SK-N-SH treated with all-trans-retinoic acid at 6 μM for 48 hours (cell line): ENCODE measurements around the gene NOXA1.

Source experiments
- ATAC-seq: fragments of 200-7000 bp; cut with Tn5 transposase; 3 replicates; pipeline ENCODE4 v1.9.1; 2020; ENCODE audit warnings: mild to moderate bottlenecking, moderate library complexity
- ARNTL ChIP-seq: fragments of 450-650 bp; formaldehyde crosslinking; IDR thresholded peaks from 2 replicates; pipeline ENCODE4 v1.5.0; 2020; ENCODE audit warnings: low read depth, mild to moderate bottlenecking, moderate library complexity, borderline replicate concordance
- BACH2 ChIP-seq: fragments of 250-450 bp; sonication (Bioruptor Pico); IDR thresholded peaks from 2 replicates; pipeline ENCODE4 v1.9.0; 2021; ENCODE audit warnings: mild to moderate bottlenecking, borderline replicate concordance
- CSDC2 ChIP-seq: fragments of 250-450 bp; sonication (Bioruptor Pico); IDR thresholded peaks from 2 replicates; pipeline ENCODE4 v1.5.0; 2020; ENCODE audit warnings: mild to moderate bottlenecking, moderate library complexity
- GLIS3 ChIP-seq: fragments of 250-450 bp; sonication (Bioruptor Pico); IDR thresholded peaks from 2 replicates; pipeline ENCODE4 v1.5.0; 2020; ENCODE audit warnings: mild to moderate bottlenecking, moderate library complexity
- ISL1 ChIP-seq: fragments of 250-450 bp; sonication (Bioruptor Pico); IDR thresholded peaks from 2 replicates; pipeline ENCODE4 v2.1.2; 2022; ENCODE audit warnings: mild to moderate bottlenecking, moderate library complexity
- OSR1 ChIP-seq: fragments of 250-450 bp; sonication (Bioruptor Pico); IDR thresholded peaks from 2 replicates; pipeline ENCODE4 v1.8.0; 2022; ENCODE audit warnings: moderate library complexity, mild to moderate bottlenecking, inconsistent platforms
- POU6F1 ChIP-seq: fragments of 250-450 bp; sonication (Bioruptor Pico); IDR thresholded peaks from 2 replicates; pipeline ENCODE4 v1.8.0; 2021; ENCODE audit warnings: low read depth, mild to moderate bottlenecking, moderate library complexity, borderline replicate concordance
- PPARA ChIP-seq: fragments of 250-450 bp; sonication (Bioruptor Pico); IDR thresholded peaks from 2 replicates; pipeline ENCODE4 v1.5.0; 2020; ENCODE audit warnings: mild to moderate bottlenecking, borderline replicate concordance
- RARB ChIP-seq: fragments of 250-450 bp; sonication (Bioruptor Pico); IDR thresholded peaks from 2 replicates; pipeline ENCODE4 v1.8.0; 2021; ENCODE audit warnings: mild to moderate bottlenecking, moderate library complexity
- SNAI2 ChIP-seq: fragments of 250-450 bp; sonication (Bioruptor Pico); IDR thresholded peaks from 2 replicates; pipeline ENCODE4 v1.5.0; 2020; ENCODE audit warnings: mild to moderate bottlenecking, moderate library complexity
- TCF4 ChIP-seq: fragments of 250-450 bp; sonication (Bioruptor Pico); IDR thresholded peaks from 2 replicates; pipeline ENCODE4 v1.8.0; 2021; ENCODE audit warnings: mild to moderate bottlenecking, moderate library complexity, borderline replicate concordance
- TOX ChIP-seq: fragments of 250-450 bp; sonication (Bioruptor Pico); IDR thresholded peaks from 2 replicates; pipeline ENCODE4 v1.8.0; 2021; ENCODE audit warnings: mild to moderate bottlenecking, moderate library complexity, borderline replicate concordance
- ZC3H10 ChIP-seq: fragments of 250-450 bp; sonication (Bioruptor Pico); IDR thresholded peaks from 2 replicates; pipeline ENCODE4 v1.5.1; 2021; ENCODE audit warnings: mild to moderate bottlenecking, moderate library complexity
- ZFP3 ChIP-seq: fragments of 250-450 bp; sonication (Bioruptor Pico); IDR thresholded peaks from 2 replicates; pipeline ENCODE4 v1.5.0; 2020; ENCODE audit warnings: mild to moderate bottlenecking, moderate library complexity
- ZFP30 ChIP-seq: fragments of 450-650 bp; formaldehyde crosslinking; IDR thresholded peaks from 2 replicates; pipeline ENCODE4 v1.5.0; 2022; ENCODE audit warnings: mild to moderate bottlenecking, moderate library complexity
- ZNF565 ChIP-seq: fragments of 450-650 bp; formaldehyde crosslinking; conservative IDR thresholded peaks from 2 replicates; pipeline ENCODE4 v1.5.0; 2020; ENCODE audit warnings: low read depth, mild to moderate bottlenecking, moderate library complexity
- ZNF70 ChIP-seq: fragments of 450-650 bp; formaldehyde crosslinking; IDR thresholded peaks from 2 replicates; pipeline ENCODE4 v1.5.0; 2020; ENCODE audit warnings: mild to moderate bottlenecking, moderate library complexity
- ZNF8 ChIP-seq: fragments of 450-650 bp; formaldehyde crosslinking; IDR thresholded peaks from 2 replicates; pipeline ENCODE4 v1.5.0; 2020; ENCODE audit warnings: mild to moderate bottlenecking, moderate library complexity
- TF ChIP-seq, protein P1 (sequence below): fragments of 250-450 bp; sonication (Bioruptor Pico); IDR thresholded peaks from 2 replicates; pipeline ENCODE4 v1.8.0; 2020; ENCODE audit warnings: mild to moderate bottlenecking, moderate library complexity, borderline replicate concordance
- TF ChIP-seq, protein P2 (sequence below): fragments of 250-450 bp; sonication (Bioruptor Pico); IDR thresholded peaks from 2 replicates; pipeline ENCODE4 v1.5.0; 2020; ENCODE audit warnings: mild to moderate bottlenecking, moderate library complexity

Gene NOXA1

DNA sequence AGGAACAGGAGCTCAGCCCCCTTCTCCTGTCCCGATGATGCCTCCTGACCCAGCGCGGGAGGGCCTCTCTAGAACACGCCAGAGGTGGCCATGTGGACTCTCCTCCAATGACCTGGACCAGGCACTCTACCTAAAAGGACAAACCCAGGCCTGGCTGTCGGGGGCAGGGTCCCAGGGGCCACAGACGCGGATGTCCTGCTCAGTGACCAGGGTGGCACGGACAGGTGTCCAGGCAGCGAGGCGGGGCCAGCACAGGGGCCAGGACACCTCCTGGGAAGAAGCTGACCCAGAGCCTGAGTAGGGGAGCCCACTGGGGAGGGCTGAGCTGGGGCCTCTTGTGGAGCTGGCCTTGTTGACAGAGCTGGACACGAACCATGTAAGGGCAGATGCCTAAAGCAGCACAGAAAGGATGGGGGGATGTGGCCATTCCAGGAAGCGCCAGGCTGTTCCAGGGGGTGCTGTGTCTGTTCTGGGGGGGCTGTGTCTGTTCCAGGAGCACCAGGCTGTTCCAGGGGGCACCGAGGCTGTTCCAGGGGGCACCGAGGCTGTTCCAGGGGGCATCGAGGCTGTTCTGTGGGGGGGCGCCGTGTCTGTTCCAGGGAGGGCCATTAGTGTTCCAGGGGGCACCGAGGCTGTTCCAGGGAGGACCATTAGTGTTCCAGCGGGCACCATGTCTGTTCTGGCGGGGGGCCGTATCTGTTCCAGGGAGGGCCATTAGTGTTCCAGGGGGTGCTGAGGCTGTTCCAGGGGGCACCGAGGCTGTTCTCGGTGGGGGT is 30.8 kb upstream of the NOXA1 start:
- no peak for ATAC-seq
- TF ChIP-seq CSDC2, result no peak
- no peak for TF ChIP-seq TOX (CRISPR knock-in tag)
- TF ChIP-seq GLIS3 (CRISPR knock-in tag), result no peak
- TF ChIP-seq OSR1 (CRISPR knock-in tag), result no peak
- no peak for TF ChIP-seq ZNF8 (CRISPR knock-in tag)
- TF ChIP-seq BACH2 (CRISPR knock-in tag), result no peak
- no peak for TF ChIP-seq POU6F1 (CRISPR knock-in tag)
- no peak for TF ChIP-seq ISL1 (CRISPR knock-in tag)
- TF ChIP-seq ZFP3 (CRISPR knock-in tag), result no peak
- TF ChIP-seq TCF4 (CRISPR knock-in tag), result no peak
- TF ChIP-seq, protein P1, sequence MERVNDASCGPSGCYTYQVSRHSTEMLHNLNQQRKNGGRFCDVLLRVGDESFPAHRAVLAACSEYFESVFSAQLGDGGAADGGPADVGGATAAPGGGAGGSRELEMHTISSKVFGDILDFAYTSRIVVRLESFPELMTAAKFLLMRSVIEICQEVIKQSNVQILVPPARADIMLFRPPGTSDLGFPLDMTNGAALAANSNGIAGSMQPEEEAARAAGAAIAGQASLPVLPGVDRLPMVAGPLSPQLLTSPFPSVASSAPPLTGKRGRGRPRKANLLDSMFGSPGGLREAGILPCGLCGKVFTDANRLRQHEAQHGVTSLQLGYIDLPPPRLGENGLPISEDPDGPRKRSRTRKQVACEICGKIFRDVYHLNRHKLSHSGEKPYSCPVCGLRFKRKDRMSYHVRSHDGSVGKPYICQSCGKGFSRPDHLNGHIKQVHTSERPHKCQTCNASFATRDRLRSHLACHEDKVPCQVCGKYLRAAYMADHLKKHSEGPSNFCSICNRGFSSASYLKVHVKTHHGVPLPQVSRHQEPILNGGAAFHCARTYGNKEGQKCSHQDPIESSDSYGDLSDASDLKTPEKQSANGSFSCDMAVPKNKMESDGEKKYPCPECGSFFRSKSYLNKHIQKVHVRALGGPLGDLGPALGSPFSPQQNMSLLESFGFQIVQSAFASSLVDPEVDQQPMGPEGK, result no peak
- no peak for TF ChIP-seq PPARA (CRISPR knock-in tag)
- TF ChIP-seq, protein P2, sequence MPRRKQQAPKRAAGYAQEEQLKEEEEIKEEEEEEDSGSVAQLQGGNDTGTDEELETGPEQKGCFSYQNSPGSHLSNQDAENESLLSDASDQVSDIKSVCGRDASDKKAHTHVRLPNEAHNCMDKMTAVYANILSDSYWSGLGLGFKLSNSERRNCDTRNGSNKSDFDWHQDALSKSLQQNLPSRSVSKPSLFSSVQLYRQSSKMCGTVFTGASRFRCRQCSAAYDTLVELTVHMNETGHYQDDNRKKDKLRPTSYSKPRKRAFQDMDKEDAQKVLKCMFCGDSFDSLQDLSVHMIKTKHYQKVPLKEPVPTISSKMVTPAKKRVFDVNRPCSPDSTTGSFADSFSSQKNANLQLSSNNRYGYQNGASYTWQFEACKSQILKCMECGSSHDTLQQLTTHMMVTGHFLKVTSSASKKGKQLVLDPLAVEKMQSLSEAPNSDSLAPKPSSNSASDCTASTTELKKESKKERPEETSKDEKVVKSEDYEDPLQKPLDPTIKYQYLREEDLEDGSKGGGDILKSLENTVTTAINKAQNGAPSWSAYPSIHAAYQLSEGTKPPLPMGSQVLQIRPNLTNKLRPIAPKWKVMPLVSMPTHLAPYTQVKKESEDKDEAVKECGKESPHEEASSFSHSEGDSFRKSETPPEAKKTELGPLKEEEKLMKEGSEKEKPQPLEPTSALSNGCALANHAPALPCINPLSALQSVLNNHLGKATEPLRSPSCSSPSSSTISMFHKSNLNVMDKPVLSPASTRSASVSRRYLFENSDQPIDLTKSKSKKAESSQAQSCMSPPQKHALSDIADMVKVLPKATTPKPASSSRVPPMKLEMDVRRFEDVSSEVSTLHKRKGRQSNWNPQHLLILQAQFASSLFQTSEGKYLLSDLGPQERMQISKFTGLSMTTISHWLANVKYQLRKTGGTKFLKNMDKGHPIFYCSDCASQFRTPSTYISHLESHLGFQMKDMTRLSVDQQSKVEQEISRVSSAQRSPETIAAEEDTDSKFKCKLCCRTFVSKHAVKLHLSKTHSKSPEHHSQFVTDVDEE (CRISPR knock-in tag), result no peak
- TF ChIP-seq SNAI2 (CRISPR knock-in tag), result no peak
- no peak for TF ChIP-seq ZC3H10 (CRISPR knock-in tag)
- no peak for TF ChIP-seq RARB (CRISPR knock-in tag)

DNA sequence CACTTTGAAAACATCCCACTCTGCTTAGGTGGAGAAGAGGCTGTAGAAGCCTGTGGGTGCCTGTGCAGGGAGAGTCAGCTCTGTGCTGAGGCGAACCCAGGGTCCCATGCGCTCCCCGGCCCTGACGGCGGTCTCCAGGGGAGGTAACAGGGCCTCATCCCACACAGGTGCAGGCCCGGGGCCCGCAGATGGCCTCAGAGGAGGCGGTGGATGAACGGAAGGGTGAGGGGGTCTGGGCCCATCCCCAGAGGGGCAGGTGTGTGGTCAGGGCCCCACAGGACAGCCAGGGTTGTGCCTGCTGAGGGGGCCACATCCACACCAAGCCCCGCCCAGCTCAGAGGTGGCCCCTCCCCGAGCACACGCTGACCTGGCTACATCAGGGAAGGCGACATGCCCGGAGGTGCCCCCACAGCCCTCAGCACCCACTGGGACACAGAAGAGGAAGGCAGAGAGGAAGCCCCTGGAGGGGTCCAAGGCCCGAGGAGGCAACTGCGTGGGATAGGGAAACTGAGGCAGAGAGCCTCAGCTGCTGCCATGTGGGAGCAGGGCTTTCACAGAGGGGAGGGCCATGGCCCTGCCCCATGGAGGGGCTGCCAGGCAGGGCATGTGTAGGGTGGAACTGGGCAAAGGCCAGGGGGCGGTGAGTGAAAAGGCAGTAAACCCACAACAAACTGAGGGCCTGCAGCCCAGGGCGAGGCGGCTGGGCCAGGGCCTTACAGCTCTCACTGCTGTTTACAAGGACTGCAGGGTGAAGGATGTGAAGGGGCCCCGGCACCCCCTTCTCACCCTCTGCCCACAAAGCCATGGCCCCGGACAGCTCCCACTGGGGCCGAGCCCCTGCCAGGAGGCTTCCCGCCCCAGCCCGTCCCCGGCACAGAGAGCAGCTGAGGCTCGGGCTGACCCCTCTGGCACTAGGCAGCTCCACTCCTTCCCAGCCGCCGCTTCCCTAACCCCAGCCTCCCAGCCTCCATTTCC is 29.7 kb upstream of the NOXA1 start:
- TF ChIP-seq ZNF70 (CRISPR knock-in tag) (no peak), TCF4 (CRISPR knock-in tag) (no peak), TOX (CRISPR knock-in tag) (no peak), GLIS3 (CRISPR knock-in tag) (no peak), RARB (CRISPR knock-in tag) (no peak), ISL1 (CRISPR knock-in tag) (no peak), ZFP3 (CRISPR knock-in tag) (no peak), ZNF565 (no peak), ARNTL (CRISPR knock-in tag) (no peak)
- ATAC-seq, result no peak

- ATAC-seq, result no peak
- no peak for TF ChIP-seq ZNF565
- TF ChIP-seq TOX (CRISPR knock-in tag), result no peak
- TF ChIP-seq, protein P1, result no peak
- TF ChIP-seq ZFP30, result no peak
Measured at GRCh38 chr9:137394866-137395665, 28.1 kb upstream of the NOXA1 start.
